Right atrium auricular region (tissue), 2 donors: ENCODE measurements around the gene NEK10. TPM values are rescaled to one million over a fixed set of nuclear protein-coding genes. Genes with fewer than 3 reads are reported as not detected.

ENCODE experiments used
- DNase-seq: peaks from one replicate; pipeline ENCODE4 v3.0.0-alpha.2; 2019; ENCODE audit warnings: low spot score
- H3K27ac ChIP-seq, 2 donors: fragments of 200-600 bp; sonication (generic); 1 replicate in 1 of 2; 2 replicates in 1 of 2; pipeline ENCODE4 v1.5.1; 2016 to 2019
- H3K27me3 ChIP-seq, 2 donors: fragments of 200-600 bp; sonication (generic); one replicate each; pipeline versions ENCODE4 v1.5.1 to v1.6.0; 2017 to 2019
- H3K36me3 ChIP-seq: fragments of 200-600 bp; sonication (generic); one replicate; pipeline ENCODE4 v1.5.1; 2016
- H3K4me1 ChIP-seq, 2 donors: fragments of 200-600 bp; sonication (generic); one replicate each; pipeline versions ENCODE4 v1.5.1 to v1.6.0; 2017 to 2019
- H3K4me3 ChIP-seq, 2 donors: fragments of 200-600 bp; sonication (generic); 1 replicate in 1 of 2; 2 replicates in 1 of 2; pipeline ENCODE4 v1.5.1; 2017 to 2019; ENCODE audit warnings: mild to moderate bottlenecking in 1 of 2, moderate library complexity in 1 of 2
- H3K9me3 ChIP-seq, 2 donors: fragments of 200-600 bp; sonication (generic); one replicate each; pipeline ENCODE4 v1.5.1; 2019
- CTCF ChIP-seq, 2 donors: fragments of 200-600 bp; sonication (generic); IDR thresholded peaks; one replicate each; pipeline ENCODE4 v1.5.1; 2019; ENCODE audit warnings: antibody characterized with exemption in 2 of 2
- total RNA-seq, 2 donors: library from RNA; depleted of rRNA; stranded (reverse); fragments of >200 nt; gene quantifications; one replicate each; pipeline ENCODE4 v1.1.0, GENCODE V29; 2016

The NEK10 gene
- total RNA-seq, 2 donors from 2014 or later: 10.3 to 18.3 TPM

GRCh38 chr3:27354588-27355203 lies 14.5 kb downstream of the NEK10 start:
- Histone ChIP-seq H3K9me3 (no peaks in the 10 kb centered on the region), H3K27me3 (no peaks in the 10 kb centered on the region), H3K4me3 (no peak overlapping the region), H3K36me3 (no peaks in the 10 kb centered on the region), H3K27ac (no peak overlapping the region), H3K4me1 (no peaks in the 10 kb centered on the region)
- TF ChIP-seq CTCF (IDR thresholded peaks at IDR 0.05): no peak
- no peak for DNase-seq

GRCh38 chr3:27354161-27354560 lies 15.0 kb downstream of the NEK10 start:
- no peak for DNase-seq
- TF ChIP-seq CTCF (IDR thresholded peaks at IDR 0.05): no peak
- Histone ChIP-seq H3K36me3 (no peaks in the 10 kb centered on the region), H3K4me1 (no peaks in the 10 kb centered on the region), H3K27ac (no peak overlapping the region), H3K9me3 (no peaks in the 10 kb centered on the region), H3K27me3 (no peaks in the 10 kb centered on the region), H3K4me3 (no peak overlapping the region)

- H3K36me3 ChIP-seq: no peaks in the 10 kb centered on the region
- no peak for TF ChIP-seq CTCF (IDR thresholded peaks at IDR 0.05)
- no peaks in the 10 kb centered on the region for H3K27me3 ChIP-seq
- H3K4me3 ChIP-seq: no peak overlapping the region
- H3K4me1 ChIP-seq: no peaks in the 10 kb centered on the region
- no peak for DNase-seq
- H3K27ac ChIP-seq: no peak overlapping the region
- H3K9me3 ChIP-seq: no peaks in the 10 kb centered on the region
Observed at GRCh38 chr3:27353221-27353620, 16.0 kb downstream of the NEK10 start.

GRCh38 chr3:27352047-27352446 lies 17.1 kb downstream of the NEK10 start:
- no peak for TF ChIP-seq CTCF (IDR thresholded peaks at IDR 0.05)
- no peaks in the 10 kb centered on the region for H3K9me3 ChIP-seq
- H3K27ac ChIP-seq: no peak overlapping the region
- no peaks in the 10 kb centered on the region for H3K36me3 ChIP-seq
- H3K27me3 ChIP-seq: no peaks in the 10 kb centered on the region
- DNase-seq: no peak
- no peaks in the 10 kb centered on the region for H3K4me1 ChIP-seq
- H3K4me3 ChIP-seq: no peak overlapping the region

- Histone ChIP-seq H3K27ac (peak overlapping the region in 1 of 2 donors; percentile 46), H3K36me3 (no peaks in the 10 kb centered on the region), H3K4me1 (no peaks in the 10 kb centered on the region), H3K9me3 (no peaks in the 10 kb centered on the region), H3K4me3 (no peak overlapping the region), H3K27me3 (no peaks in the 10 kb centered on the region)
- DNase-seq: no peak
- no peak for TF ChIP-seq CTCF (IDR thresholded peaks at IDR 0.05)
Observed at GRCh38 chr3:27349832-27350231, 19.4 kb downstream of the NEK10 start.
